ENCODE measurements around the gene DLG2.

- TF ChIP-seq CTCF (IDR thresholded peaks at IDR 0.05; ENCODE audit: low read depth, low read length, missing input control) (no peak), GABPA (IDR thresholded peaks at IDR 0.05 in 1 of 2, conservative IDR thresholded peaks at IDR 0.05 in 1 of 2) (no peak), YY1 (IDR thresholded peaks at IDR 0.05) (no peak), MAX (IDR thresholded peaks at IDR 0.05) (no peak), ATF3 (IDR thresholded peaks at IDR 0.05) (no peak), SP1 (IDR thresholded peaks at IDR 0.05) (no peak), FOXA1 (IDR thresholded peaks at IDR 0.05) (no peak), JUND (IDR thresholded peaks at IDR 0.05) (no peak)
These were observed 745.1 kb downstream of the DLG2 start for GRCh38 chr11:84882056-84882455.
